Lower leg skin (tissue), 4 donors: ENCODE measurements around the gene SH3RF1. TPM values are rescaled to one million over a fixed set of nuclear protein-coding genes. Genes with fewer than 3 reads are reported as not detected.

Source experiments
- DNase-seq, 2 donors: peaks; one replicate each; pipeline ENCODE4 v3.0.0-alpha.2; 2019; ENCODE audit warnings: low spot score in 2 of 2
- H3K4me3 ChIP-seq: fragments of 200-600 bp; sonication (generic); 2 replicates; pipeline ENCODE4 v1.5.1; 2017; ENCODE audit warnings: mild to moderate bottlenecking, low read depth; ENCODE audit not compliant: poor library complexity, severe bottlenecking
- POLR2A ChIP-seq, 2 donors: fragments of 450-650 bp; IDR thresholded peaks; one replicate each; pipeline ENCODE4 v1.6.1; 2016 to 2017; ENCODE audit warnings: antibody characterized with exemption in 2 of 2, mild to moderate bottlenecking in 1 of 2, moderate library complexity in 1 of 2
- WGBS, 2 donors: methylation state at CpG; one replicate each; pipeline ENCODE4 v1.1.5; 2018; 5-methylcytosine and 5-hydroxymethylcytosine counted together
- intact Hi-C: fragments of 100-400 bp; cut with DNase I; formaldehyde crosslinking; loops from one replicate; pipeline ENCODE4 v1.15.0; 2023; ENCODE audit warnings: low total_unique reads
- total RNA-seq, 4 donors: library from RNA; depleted of rRNA; stranded (reverse); fragments of >200 nt; gene quantifications; one replicate each; pipeline ENCODE4 v1.1.0, GENCODE V29; 2016
- TF ChIP-seq, protein P1 (sequence below), 3 donors: fragments of 450-650 bp; IDR thresholded peaks; one replicate each; pipeline ENCODE4 v1.5.1; 2016; ENCODE audit warnings: antibody characterized with exemption in 3 of 3, mild to moderate bottlenecking in 3 of 3, moderate library complexity in 2 of 3

Gene SH3RF1
- total RNA-seq, 4 donors from 2014 or later, result 8.5 to 14.2 (median 12.0) TPM

- no peak for DNase-seq
- TF ChIP-seq, protein P1, sequence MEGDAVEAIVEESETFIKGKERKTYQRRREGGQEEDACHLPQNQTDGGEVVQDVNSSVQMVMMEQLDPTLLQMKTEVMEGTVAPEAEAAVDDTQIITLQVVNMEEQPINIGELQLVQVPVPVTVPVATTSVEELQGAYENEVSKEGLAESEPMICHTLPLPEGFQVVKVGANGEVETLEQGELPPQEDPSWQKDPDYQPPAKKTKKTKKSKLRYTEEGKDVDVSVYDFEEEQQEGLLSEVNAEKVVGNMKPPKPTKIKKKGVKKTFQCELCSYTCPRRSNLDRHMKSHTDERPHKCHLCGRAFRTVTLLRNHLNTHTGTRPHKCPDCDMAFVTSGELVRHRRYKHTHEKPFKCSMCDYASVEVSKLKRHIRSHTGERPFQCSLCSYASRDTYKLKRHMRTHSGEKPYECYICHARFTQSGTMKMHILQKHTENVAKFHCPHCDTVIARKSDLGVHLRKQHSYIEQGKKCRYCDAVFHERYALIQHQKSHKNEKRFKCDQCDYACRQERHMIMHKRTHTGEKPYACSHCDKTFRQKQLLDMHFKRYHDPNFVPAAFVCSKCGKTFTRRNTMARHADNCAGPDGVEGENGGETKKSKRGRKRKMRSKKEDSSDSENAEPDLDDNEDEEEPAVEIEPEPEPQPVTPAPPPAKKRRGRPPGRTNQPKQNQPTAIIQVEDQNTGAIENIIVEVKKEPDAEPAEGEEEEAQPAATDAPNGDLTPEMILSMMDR (IDR thresholded peaks at IDR 0.05), result no peak
- TF ChIP-seq POLR2A (IDR thresholded peaks at IDR 0.05), result no peak
- H3K4me3 ChIP-seq, result no peak overlapping the region
- intact Hi-C loops, result no loop called here
- 82 to 85% methylated on average over 4 of the region's 4 CpGs for WGBS, 2 donors
These were observed 176.0 kb downstream of the SH3RF1 start for GRCh38 chr4:169094656-169095231.

GRCh38 chr4:169092889-169093522 lies 177.8 kb downstream of the SH3RF1 start:
- DNase-seq, result no peak
- 93 to 96% methylated on average over 3 of the region's 3 CpGs for WGBS, 2 donors

DNA sequence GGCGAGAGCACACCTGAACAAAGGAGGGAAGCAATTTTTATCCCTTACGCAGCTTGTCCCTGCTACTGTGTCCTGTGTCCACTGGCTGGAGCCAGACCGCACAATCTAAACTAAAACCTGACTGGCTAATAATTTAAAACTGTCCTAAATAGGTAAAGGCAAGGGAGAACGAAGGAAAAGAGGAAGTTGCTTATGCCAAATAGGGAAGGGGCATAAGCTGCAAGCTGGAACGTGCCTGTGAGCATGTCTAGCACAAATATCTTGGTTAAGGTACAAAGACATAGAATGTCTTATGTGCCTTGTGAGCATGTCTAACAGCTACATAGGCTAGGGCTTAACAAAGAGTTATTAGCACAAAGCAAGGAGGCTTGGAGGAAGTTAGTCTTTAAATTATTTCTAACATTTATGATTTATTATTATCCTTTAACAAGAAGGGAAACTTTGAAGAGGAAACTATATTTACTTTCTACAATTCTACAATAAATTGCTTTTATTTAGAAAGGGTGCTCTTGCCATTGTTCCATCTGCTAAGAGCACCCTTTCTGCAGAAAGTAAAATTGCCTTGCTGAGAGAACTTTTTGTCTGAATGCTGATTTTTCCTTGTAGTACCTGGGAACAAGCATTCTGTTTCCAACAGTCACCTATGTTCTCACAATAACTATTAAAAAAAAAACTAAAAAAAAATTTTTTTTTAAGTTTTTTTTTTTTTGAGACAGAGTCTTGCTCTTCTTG lies 180.1 kb downstream of the SH3RF1 start:
- intact Hi-C loops, result no loop called here
- H3K4me3 ChIP-seq, result no peak overlapping the region
- TF ChIP-seq, protein P1 (IDR thresholded peaks at IDR 0.05), result no peak
- no peak for TF ChIP-seq POLR2A (IDR thresholded peaks at IDR 0.05)
- WGBS, 2 donors, result 85% methylated on average over 5 of the region's 5 CpGs
- no peak for DNase-seq

More at GRCh38 chr4:169092889-169093522, 177.8 kb downstream of the SH3RF1 start:
- H3K4me3 ChIP-seq, result no peak overlapping the region
- TF ChIP-seq, protein P1 (IDR thresholded peaks at IDR 0.05), result no peak
- no peak for TF ChIP-seq POLR2A (IDR thresholded peaks at IDR 0.05)
- intact Hi-C loops, result no loop called here

DNA sequence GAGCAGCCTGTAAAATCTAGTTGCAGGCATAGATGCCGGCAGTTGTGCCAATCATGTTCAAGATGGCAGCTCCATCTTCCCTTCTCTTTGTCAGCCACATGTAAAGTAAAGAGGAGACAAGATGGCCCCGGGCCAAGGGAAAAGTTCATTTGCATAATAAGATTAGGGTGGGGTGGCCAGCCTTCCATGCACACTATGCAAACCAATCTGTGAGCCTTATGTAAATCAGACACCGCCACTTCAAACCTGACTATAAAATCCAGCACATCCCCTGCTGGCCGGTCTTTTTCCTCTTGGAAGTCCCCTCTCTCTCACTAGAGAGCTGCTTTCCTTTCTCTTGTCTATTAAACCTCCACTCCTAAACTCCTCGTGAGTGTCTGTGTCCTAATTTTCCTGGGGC lies 181.8 kb downstream of the SH3RF1 start:
- intact Hi-C loops, result no loop called here
- TF ChIP-seq POLR2A (IDR thresholded peaks at IDR 0.05), result no peak
- TF ChIP-seq, protein P1 (IDR thresholded peaks at IDR 0.05), result no peak
- no peak for DNase-seq
- 96 to 97% methylated on average over 5 of the region's 5 CpGs for WGBS, 2 donors
- no peak overlapping the region for H3K4me3 ChIP-seq

DNA sequence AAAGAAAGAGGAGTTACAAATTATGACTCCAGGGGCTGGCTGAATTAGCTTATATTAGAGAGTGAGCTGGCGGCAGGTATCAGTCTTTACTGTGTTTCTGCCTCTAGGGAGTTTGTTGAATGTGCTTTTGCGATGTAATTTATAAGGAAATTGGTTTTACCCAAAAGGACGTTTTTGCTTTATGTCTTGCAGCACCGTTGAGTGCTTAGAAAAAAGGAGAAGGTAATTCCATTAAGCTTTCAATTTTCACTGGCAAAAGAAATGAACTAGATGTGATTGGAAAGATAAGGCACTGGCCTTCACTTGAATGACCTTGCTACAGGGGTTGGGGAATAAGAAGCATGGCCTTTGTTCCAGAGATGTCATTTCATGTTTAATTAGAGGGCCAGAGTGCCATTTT lies 185.8 kb downstream of the SH3RF1 start:
- TF ChIP-seq POLR2A (IDR thresholded peaks at IDR 0.05), result no peak
- TF ChIP-seq, protein P1 (IDR thresholded peaks at IDR 0.05), result no peak
- WGBS, 2 donors, result 77 to 81% methylated on average over 4 of the region's 4 CpGs

More for the DNA sequence above, 185.8 kb downstream of the SH3RF1 start:
- DNase-seq, result no peak
- H3K4me3 ChIP-seq, result no peak overlapping the region
- intact Hi-C loops, result no loop called here
